HCT116 (cell line): ENCODE results near the gene CYP3A4. TPM values are rescaled to one million over a fixed set of nuclear protein-coding genes. Genes with fewer than 3 reads are reported as not detected.

Experiments used
- ATAC-seq: fragments of 200-7000 bp; cut with Tn5 transposase; 2 replicates; pipeline ENCODE4 v1.9.1; 2020; ENCODE audit warnings: mild to moderate bottlenecking, moderate library complexity
- BruUV-seq: library from RNA; stranded (reverse); fragments of 400-500 nt; replicated peaks from 2 replicates; lab custom pipeline; 2021; lab: Mats Ljungman, UMichigan
- CTCF ChIA-PET: fragments of 300-600 bp; sonication (Branson Sonifier 250); formaldehyde crosslinking; loops from one replicate; lab custom pipeline; 2021; ENCODE audit warnings: antibody characterized with exemption; lab: Charles Lee
- POLR2A ChIA-PET: fragments of 300-600, 350-600 bp; sonication (Branson Sonifier 250); formaldehyde crosslinking; loops from one replicate; lab custom pipeline; 2021; ENCODE audit warnings: antibody characterized with exemption; lab: Charles Lee
- RAD21 ChIA-PET, 2 experiments: fragments of 300-600 bp; sonication (Branson Sonifier 250); formaldehyde crosslinking; loops; one replicate each; lab custom pipeline; 2023; ENCODE audit warnings: low total read pairs in 2 of 2; ENCODE audit not compliant: uncharacterized antibody in 2 of 2, unreplicated experiment in 2 of 2, low non-redundant PET in 1 of 2; lab: Charles Lee
- DNase-seq: peaks from one replicate; pipeline ENCODE4 v3.0.0-alpha.2; 2010; ENCODE audit warnings: low read depth, low spot score
- H2AFZ ChIP-seq: fragments of 200-600 bp; shearing (Covaris generic), sonication (generic); 2 replicates; pipeline ENCODE4 v1.6.1; 2017; ENCODE audit warnings: low read depth, mixed run types, mixed read lengths, antibody characterized with exemption, low read length; ENCODE audit not compliant: poor library complexity, severe bottlenecking
- H3K27ac ChIP-seq: 2 replicates; pipeline ENCODE4 v1.5.1; 2012; ENCODE audit warnings: low read depth, low read length
- H3K27me3 ChIP-seq: fragments of 200-600 bp; sonication (generic); 2 replicates; pipeline ENCODE4 v1.6.1; 2016; ENCODE audit warnings: mixed run types, low read length, mixed read lengths; ENCODE audit not compliant: insufficient read depth
- H3K36me3 ChIP-seq, 2 experiments: fragments of 200-500 bp in 1 of 2; fragments of 200-600 bp in 1 of 2; sonication (Bioruptor generic) in 1 of 2; sonication (generic) in 1 of 2; 2 replicates each; pipeline versions ENCODE4 v1.5.1 to v1.6.1; 2014 to 2016; ENCODE audit warnings: low read length in 2 of 2, inconsistent platforms in 1 of 2, mixed read lengths in 1 of 2, mixed run types in 1 of 2; ENCODE audit not compliant: insufficient read depth in 2 of 2, control insufficient read depth in 1 of 2
- H3K4me1 ChIP-seq, 2 experiments: fragments of 200-600 bp in 1 of 2; sonication (generic) in 1 of 2; 2 replicates each; pipeline versions ENCODE4 v1.5.1 to v1.6.1; 2012 to 2017; ENCODE audit warnings: low read length in 2 of 2, inconsistent platforms in 1 of 2, mild to moderate bottlenecking in 1 of 2, mixed read lengths in 1 of 2, mixed run types in 1 of 2, moderate library complexity in 1 of 2; ENCODE audit not compliant: insufficient read depth in 2 of 2, control insufficient read depth in 1 of 2
- H3K4me2 ChIP-seq: fragments of 200-600 bp; sonication (generic); 2 replicates; pipeline ENCODE4 v1.6.1; 2017; ENCODE audit warnings: mixed run types, low read length, mixed read lengths
- H3K4me3 ChIP-seq, 2 experiments: fragments of 200-600 bp in 1 of 2; sonication (generic) in 1 of 2; replicated peaks in 1 of 2; 2 replicates each; pipeline ENCODE4 v1.5.1; 2011 to 2016; ENCODE audit warnings: low read length in 2 of 2, control low read depth in 1 of 2, low read depth in 1 of 2, mild to moderate bottlenecking in 1 of 2, mixed read lengths in 1 of 2, mixed run types in 1 of 2
- H3K79me2 ChIP-seq: fragments of 200-600 bp; sonication (generic); 2 replicates; pipeline ENCODE4 v1.6.1; 2017; ENCODE audit warnings: mild to moderate bottlenecking, mixed run types, low read length, moderate library complexity, mixed read lengths; ENCODE audit not compliant: insufficient read depth
- H3K9ac ChIP-seq: fragments of 200-600 bp; sonication (generic); 2 replicates; pipeline ENCODE4 v1.6.1; 2016; ENCODE audit warnings: low read length, mixed read lengths
- H3K9me2 ChIP-seq: fragments of 200-600 bp; sonication (generic), shearing (Covaris generic); 2 replicates; pipeline ENCODE4 v1.6.1; 2017; ENCODE audit warnings: mixed run types, mild to moderate bottlenecking, moderate library complexity; ENCODE audit not compliant: insufficient read depth
- H3K9me3 ChIP-seq, 2 experiments: fragments of 200-500 bp in 1 of 2; fragments of 200-600 bp in 1 of 2; sonication (Bioruptor generic) in 1 of 2; sonication (generic) in 1 of 2; 2 replicates each; pipeline ENCODE4 v1.6.1; 2014 to 2017; ENCODE audit warnings: low read length in 2 of 2, mixed read lengths in 2 of 2, inconsistent platforms in 1 of 2, low read depth in 1 of 2, mild to moderate bottlenecking in 1 of 2, mixed run types in 1 of 2, moderate library complexity in 1 of 2; ENCODE audit not compliant: control insufficient read depth in 1 of 2, insufficient read depth in 1 of 2
- H4K20me1 ChIP-seq: fragments of 200-600 bp; sonication (generic), shearing (Covaris generic); 2 replicates; pipeline ENCODE4 v1.6.1; 2017; ENCODE audit warnings: mixed run types, mild to moderate bottlenecking, moderate library complexity; ENCODE audit not compliant: insufficient read depth
- EGR1 ChIP-seq: IDR thresholded peaks from 2 replicates; pipeline ENCODE4 v1.6.1; 2012; ENCODE audit warnings: low read depth
- ELF1 ChIP-seq: IDR thresholded peaks from 2 replicates; pipeline ENCODE4 v1.6.1; 2012; ENCODE audit warnings: low read depth, borderline replicate concordance
- FOSL1 ChIP-seq: IDR thresholded peaks from 2 replicates; pipeline ENCODE4 v1.6.1; 2012; ENCODE audit warnings: low read depth
- POLR2A ChIP-seq: IDR thresholded peaks from 2 replicates; pipeline ENCODE4 v1.7.0; 2011; ENCODE audit warnings: borderline replicate concordance; ENCODE audit not compliant: insufficient read depth, insufficient read length; ENCODE audit errors: extremely low read depth
- POLR2AphosphoS5 ChIP-seq: IDR thresholded peaks from 2 replicates; pipeline ENCODE4 v1.6.1; 2011; ENCODE audit warnings: mild to moderate bottlenecking, low read depth, low read length, moderate library complexity
- RAD21 ChIP-seq: IDR thresholded peaks from 2 replicates; pipeline ENCODE4 v1.6.1; 2012; ENCODE audit warnings: low read depth, mild to moderate bottlenecking
- TCF7L2 ChIP-seq: IDR thresholded peaks from 2 replicates; pipeline ENCODE4 v1.7.0; 2011; ENCODE audit warnings: borderline replicate concordance, inconsistent platforms; ENCODE audit not compliant: insufficient read depth, insufficient read length; ENCODE audit errors: extremely low read depth
- YY1 ChIP-seq: IDR thresholded peaks from 2 replicates; pipeline ENCODE4 v1.6.1; 2011; ENCODE audit warnings: low read length, low read depth, moderate library complexity, mild to moderate bottlenecking; ENCODE audit not compliant: insufficient replicate concordance; ENCODE audit errors: extremely low read depth
- ZFX ChIP-seq: fragments of 450-650 bp; IDR thresholded peaks from 2 replicates; pipeline ENCODE4 v1.6.1; 2017
- intact Hi-C: fragments of 100-400 bp; cut with micrococcal nuclease; formaldehyde crosslinking; loops from 2 replicates; pipeline ENCODE4 v1.10.0; 2022
- total RNA-seq: library from RNA; stranded (reverse); gene quantifications from one replicate; pipeline ENCODE4 v1.2.1, GENCODE V29; 2021; ENCODE audit not compliant: unreplicated experiment
- TF ChIP-seq, protein P1 (sequence below): IDR thresholded peaks from 2 replicates; pipeline ENCODE4 v1.6.1; 2011; ENCODE audit warnings: mild to moderate bottlenecking, low read length, moderate library complexity; ENCODE audit not compliant: insufficient replicate concordance; ENCODE audit errors: extremely low read depth
- TF ChIP-seq, protein P2 (sequence below): IDR thresholded peaks from 2 replicates; pipeline ENCODE4 v1.6.1; 2012; ENCODE audit warnings: low read depth
- TF ChIP-seq, protein P3 (sequence below): IDR thresholded peaks from 2 replicates; pipeline ENCODE4 v1.6.1; 2012

CYP3A4 gene
- total RNA-seq, 1 experiment from 2014 or later, result 0.25 TPM

DNA sequence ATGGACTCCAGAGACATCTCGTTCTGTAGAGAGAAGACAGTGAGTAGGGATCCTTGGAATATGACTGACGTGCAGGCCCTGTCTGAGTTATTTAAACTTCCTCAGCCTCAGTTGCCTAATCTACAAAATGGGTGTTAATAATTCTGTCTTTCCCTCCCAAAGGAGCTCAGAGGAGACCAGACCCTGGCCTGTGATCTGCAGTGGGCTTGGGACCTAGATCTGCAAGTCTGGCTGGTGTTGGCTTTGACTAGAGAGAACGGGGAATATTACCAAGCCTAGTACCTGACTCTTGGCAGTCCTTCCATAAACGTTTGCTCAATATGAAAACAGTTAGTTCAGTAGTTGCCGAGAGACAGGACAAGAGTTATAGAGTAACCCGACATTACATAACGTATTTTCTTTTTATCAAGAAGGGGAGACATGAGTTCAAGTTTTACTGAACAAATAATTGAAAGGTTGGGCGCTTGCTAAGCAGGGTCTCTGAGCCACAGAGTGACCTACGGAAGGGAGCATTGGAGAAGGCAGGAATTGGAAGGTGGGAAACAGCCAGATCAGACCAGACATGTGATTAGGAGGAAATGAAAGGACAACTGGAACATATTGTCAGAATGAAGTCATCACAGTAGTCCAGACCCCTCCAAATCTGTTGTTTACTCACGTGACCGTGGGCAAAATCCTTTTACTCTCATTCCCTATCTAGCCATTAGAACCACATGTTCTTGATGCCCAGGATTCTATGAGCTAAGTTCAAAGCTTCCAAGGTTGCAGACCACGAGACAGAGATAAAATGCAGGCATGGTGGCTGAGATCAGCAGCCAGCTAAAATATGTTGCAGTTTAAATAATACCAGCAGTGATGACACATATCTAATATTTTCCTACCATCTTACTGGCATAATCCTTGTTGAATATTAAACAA is 10.9 kb upstream of the CYP3A4 start:
- BruUV-seq, result no TSS peak

More for the DNA sequence above, 10.9 kb upstream of the CYP3A4 start:
- no peaks in the 10 kb centered on the region for H3K79me2 ChIP-seq
- no peaks in the 10 kb centered on the region for H3K9me3 ChIP-seq
- DNase-seq (no peak), ATAC-seq (no peak)
- H3K4me2 ChIP-seq, result no peak overlapping the region
- H3K4me1 ChIP-seq, result no peaks in the 10 kb centered on the region
- H3K36me3 ChIP-seq, result no peaks in the 10 kb centered on the region
- RAD21 ChIA-PET, result no interaction called here
- no peak overlapping the region for H3K9ac ChIP-seq
- H3K9me2 ChIP-seq, result no peaks in the 10 kb centered on the region
- no peak for TF ChIP-seq EGR1
- no peak for TF ChIP-seq ZFX
- TF ChIP-seq YY1, result no peak
- TF ChIP-seq POLR2AphosphoS5, result no peak
- TF ChIP-seq, protein P1, sequence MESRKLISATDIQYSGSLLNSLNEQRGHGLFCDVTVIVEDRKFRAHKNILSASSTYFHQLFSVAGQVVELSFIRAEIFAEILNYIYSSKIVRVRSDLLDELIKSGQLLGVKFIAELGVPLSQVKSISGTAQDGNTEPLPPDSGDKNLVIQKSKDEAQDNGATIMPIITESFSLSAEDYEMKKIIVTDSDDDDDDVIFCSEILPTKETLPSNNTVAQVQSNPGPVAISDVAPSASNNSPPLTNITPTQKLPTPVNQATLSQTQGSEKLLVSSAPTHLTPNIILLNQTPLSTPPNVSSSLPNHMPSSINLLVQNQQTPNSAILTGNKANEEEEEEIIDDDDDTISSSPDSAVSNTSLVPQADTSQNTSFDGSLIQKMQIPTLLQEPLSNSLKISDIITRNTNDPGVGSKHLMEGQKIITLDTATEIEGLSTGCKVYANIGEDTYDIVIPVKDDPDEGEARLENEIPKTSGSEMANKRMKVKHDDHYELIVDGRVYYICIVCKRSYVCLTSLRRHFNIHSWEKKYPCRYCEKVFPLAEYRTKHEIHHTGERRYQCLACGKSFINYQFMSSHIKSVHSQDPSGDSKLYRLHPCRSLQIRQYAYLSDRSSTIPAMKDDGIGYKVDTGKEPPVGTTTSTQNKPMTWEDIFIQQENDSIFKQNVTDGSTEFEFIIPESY, result no peak
- no peak for TF ChIP-seq ELF1
- no peak for TF ChIP-seq RAD21
- no peak for TF ChIP-seq POLR2A
- TF ChIP-seq FOSL1, result no peak
- TF ChIP-seq, protein P2, sequence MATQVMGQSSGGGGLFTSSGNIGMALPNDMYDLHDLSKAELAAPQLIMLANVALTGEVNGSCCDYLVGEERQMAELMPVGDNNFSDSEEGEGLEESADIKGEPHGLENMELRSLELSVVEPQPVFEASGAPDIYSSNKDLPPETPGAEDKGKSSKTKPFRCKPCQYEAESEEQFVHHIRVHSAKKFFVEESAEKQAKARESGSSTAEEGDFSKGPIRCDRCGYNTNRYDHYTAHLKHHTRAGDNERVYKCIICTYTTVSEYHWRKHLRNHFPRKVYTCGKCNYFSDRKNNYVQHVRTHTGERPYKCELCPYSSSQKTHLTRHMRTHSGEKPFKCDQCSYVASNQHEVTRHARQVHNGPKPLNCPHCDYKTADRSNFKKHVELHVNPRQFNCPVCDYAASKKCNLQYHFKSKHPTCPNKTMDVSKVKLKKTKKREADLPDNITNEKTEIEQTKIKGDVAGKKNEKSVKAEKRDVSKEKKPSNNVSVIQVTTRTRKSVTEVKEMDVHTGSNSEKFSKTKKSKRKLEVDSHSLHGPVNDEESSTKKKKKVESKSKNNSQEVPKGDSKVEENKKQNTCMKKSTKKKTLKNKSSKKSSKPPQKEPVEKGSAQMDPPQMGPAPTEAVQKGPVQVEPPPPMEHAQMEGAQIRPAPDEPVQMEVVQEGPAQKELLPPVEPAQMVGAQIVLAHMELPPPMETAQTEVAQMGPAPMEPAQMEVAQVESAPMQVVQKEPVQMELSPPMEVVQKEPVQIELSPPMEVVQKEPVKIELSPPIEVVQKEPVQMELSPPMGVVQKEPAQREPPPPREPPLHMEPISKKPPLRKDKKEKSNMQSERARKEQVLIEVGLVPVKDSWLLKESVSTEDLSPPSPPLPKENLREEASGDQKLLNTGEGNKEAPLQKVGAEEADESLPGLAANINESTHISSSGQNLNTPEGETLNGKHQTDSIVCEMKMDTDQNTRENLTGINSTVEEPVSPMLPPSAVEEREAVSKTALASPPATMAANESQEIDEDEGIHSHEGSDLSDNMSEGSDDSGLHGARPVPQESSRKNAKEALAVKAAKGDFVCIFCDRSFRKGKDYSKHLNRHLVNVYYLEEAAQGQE, result no peak
- no peak for TF ChIP-seq TCF7L2
- TF ChIP-seq, protein P3, sequence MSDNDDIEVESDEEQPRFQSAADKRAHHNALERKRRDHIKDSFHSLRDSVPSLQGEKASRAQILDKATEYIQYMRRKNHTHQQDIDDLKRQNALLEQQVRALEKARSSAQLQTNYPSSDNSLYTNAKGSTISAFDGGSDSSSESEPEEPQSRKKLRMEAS, result no peak
- CTCF ChIA-PET, result no interaction called here
- no peaks in the 10 kb centered on the region for H4K20me1 ChIP-seq
- no peak overlapping the region for H3K27ac ChIP-seq
- POLR2A ChIA-PET, result no interaction called here
- intact Hi-C loops, result no loop called here
- H2AFZ ChIP-seq, result no peak overlapping the region
- H3K27me3 ChIP-seq, result no peaks in the 10 kb centered on the region
- H3K4me3 ChIP-seq, result no peak overlapping the region
